Peyer's patch (tissue), 4 donors: ENCODE measurements around the gene TCEANC2.

ENCODE experiments used
- CTCF ChIP-seq, 6 experiments: fragments of 450-650 bp in 4 of 6; fragments of 200-600 bp in 2 of 6; sonication (generic) in 1 of 6; IDR thresholded peaks; one replicate each; pipeline ENCODE4 v1.5.1; 2017 to 2019; ENCODE audit warnings: antibody characterized with exemption in 6 of 6, mild to moderate bottlenecking in 3 of 6, moderate library complexity in 1 of 6
- POLR2A ChIP-seq, 2 donors: fragments of 450-650 bp; IDR thresholded peaks; one replicate each; pipeline ENCODE4 v1.5.1; 2017; ENCODE audit warnings: antibody characterized with exemption in 2 of 2, mild to moderate bottlenecking in 2 of 2, moderate library complexity in 2 of 2

DNA sequence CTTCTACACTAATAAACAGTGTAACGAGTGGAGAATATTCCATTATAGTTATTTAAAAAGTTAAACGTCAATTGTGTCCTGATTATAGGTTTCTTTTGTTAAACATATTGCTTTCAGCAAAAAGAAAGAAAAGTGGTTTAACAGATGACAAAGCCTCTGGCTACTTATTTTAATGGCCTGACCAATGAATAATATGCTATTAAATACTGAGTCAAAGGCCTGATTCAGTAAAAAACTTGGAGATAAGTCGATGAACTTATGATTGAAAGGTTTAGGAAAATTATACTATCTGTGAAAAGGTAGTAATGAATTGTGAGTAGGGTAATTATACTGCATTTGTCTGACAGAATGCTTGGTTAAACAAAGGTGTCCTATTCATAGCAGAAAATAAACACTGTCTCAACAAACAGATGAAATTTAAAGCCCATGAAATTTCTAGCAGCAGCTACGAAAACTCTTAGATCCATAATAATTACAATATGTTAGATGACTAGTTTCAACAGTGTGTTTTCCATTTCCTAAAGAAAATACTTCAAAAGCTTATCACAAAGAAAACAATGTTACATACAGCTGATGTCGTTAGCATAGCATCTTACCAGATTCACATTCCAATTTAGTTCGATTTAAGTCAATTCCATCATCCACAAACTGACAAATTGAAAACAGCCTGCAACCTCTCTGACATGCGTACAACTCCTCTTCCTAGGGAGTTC is 6.6 kb upstream of the TCEANC2 start:
- TF ChIP-seq CTCF (IDR thresholded peaks at IDR 0.05) = no peak
- no peak for TF ChIP-seq POLR2A (IDR thresholded peaks at IDR 0.05)
